Esophagus squamous epithelium (tissue), 5 donors: ENCODE measurements around the gene CISD2. TPM values are rescaled to one million over a fixed set of nuclear protein-coding genes. Genes with fewer than 3 reads are reported as not detected.
A peak's percentile ranks its signal among the peaks of the same experiment; 100 is the strongest.
"Not testable (repeated sequence)": the region's sequence is repeated elsewhere in the genome, so short reads cannot be mapped to it uniquely, and the experiment has no call there.

ENCODE experiments used
- DNase-seq: peaks from one replicate; lab custom pipeline; 2025; lab: John Stamatoyannopoulos, UW
- H3K27ac ChIP-seq, 4 donors: fragments of 200-600 bp; sonication (generic); one replicate each; pipeline ENCODE4 v1.5.1; 2016 to 2019; ENCODE audit warnings: mild to moderate bottlenecking in 1 of 4
- H3K27me3 ChIP-seq, 4 donors: fragments of 200-600 bp; sonication (generic); 1 replicate in 3 of 4; 2 replicates in 1 of 4; pipeline versions ENCODE4 v1.5.1 to v1.6.0; 2017 to 2021; ENCODE audit warnings: antibody characterized with exemption in 1 of 4
- H3K36me3 ChIP-seq, 3 donors: fragments of 200-600 bp; sonication (generic); one replicate each; pipeline ENCODE4 v1.5.1; 2016 to 2019
- H3K4me1 ChIP-seq, 3 donors: fragments of 200-600 bp; sonication (generic); one replicate each; pipeline ENCODE4 v1.5.1; 2017 to 2019
- H3K4me3 ChIP-seq, 4 donors: fragments of 200-600 bp; sonication (generic); 1 replicate in 3 of 4; 2 replicates in 1 of 4; pipeline ENCODE4 v1.5.1; 2016 to 2019; ENCODE audit warnings: mild to moderate bottlenecking in 2 of 4, moderate library complexity in 1 of 4
- H3K9me3 ChIP-seq, 3 donors: fragments of 200-600 bp; sonication (generic); one replicate each; pipeline ENCODE4 v1.5.1; 2016 to 2019
- POLR2A ChIP-seq, 4 donors: fragments of 450-650 bp; IDR thresholded peaks; one replicate each; pipeline ENCODE4 v1.6.1; 2017; ENCODE audit warnings: antibody characterized with exemption in 4 of 4, mild to moderate bottlenecking in 4 of 4, moderate library complexity in 3 of 4
- WGBS, 2 donors: methylation state at CpG; one replicate each; pipeline ENCODE4 v1.1.5; 2018; 5-methylcytosine and 5-hydroxymethylcytosine counted together
- intact Hi-C: fragments of 100-400 bp; cut with DNase I; formaldehyde crosslinking; loops from one replicate; pipeline ENCODE4 v1.15.0; 2022
- total RNA-seq, 4 donors: library from RNA; depleted of rRNA; stranded (reverse); fragments of >200 nt; gene quantifications; one replicate each; pipeline ENCODE4 v1.1.0, GENCODE V29; 2016
- TF ChIP-seq, protein P1 (sequence below), 6 experiments: fragments of 450-650 bp in 4 of 6; fragments of 200-600 bp in 2 of 6; sonication (generic) in 2 of 6; IDR thresholded peaks; one replicate each; pipeline ENCODE4 v1.5.1; 2016 to 2019; ENCODE audit warnings: antibody characterized with exemption in 6 of 6, mild to moderate bottlenecking in 4 of 6, moderate library complexity in 4 of 6
- donor health status: DM: yes; HTN: yes; CAD: no.

The CISD2 gene
- total RNA-seq, 4 donors from 2014 or later, result 5.6 to 22.4 (median 11.0) TPM

DNA sequence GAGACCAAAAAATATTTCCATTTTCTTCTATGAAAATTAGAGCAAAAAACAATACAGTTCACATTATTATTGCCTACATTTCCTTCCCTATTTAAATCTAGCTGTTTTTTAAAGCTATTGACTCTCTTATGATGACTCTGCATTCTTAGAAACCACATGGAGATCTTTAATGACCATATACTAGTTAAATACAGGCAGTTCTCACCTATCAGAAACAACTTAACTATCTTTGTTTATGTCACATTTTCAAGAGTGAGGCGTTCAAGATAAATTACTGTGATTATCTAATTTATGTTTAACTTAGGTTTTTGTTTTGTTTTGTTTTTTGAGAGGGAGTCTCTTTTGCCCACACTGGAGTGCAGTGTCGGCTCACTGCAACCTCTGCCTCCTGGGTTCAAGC is 3.0 kb downstream of the CISD2 start:
- Histone ChIP-seq H3K36me3 (peaks cover 0 to 23% (median 0%) of the 10 kb centered on the region in 3 donors), H3K27ac (no peak overlapping the region), H3K9me3 (no peaks in the 10 kb centered on the region), H3K27me3 (no peaks in the 10 kb centered on the region), H3K4me3 (no peak overlapping the region), H3K4me1 (peaks cover 5 to 30% (median 8%) of the 10 kb centered on the region in 3 donors)
- intact Hi-C loops, result no loop called here
- TF ChIP-seq, protein P1, sequence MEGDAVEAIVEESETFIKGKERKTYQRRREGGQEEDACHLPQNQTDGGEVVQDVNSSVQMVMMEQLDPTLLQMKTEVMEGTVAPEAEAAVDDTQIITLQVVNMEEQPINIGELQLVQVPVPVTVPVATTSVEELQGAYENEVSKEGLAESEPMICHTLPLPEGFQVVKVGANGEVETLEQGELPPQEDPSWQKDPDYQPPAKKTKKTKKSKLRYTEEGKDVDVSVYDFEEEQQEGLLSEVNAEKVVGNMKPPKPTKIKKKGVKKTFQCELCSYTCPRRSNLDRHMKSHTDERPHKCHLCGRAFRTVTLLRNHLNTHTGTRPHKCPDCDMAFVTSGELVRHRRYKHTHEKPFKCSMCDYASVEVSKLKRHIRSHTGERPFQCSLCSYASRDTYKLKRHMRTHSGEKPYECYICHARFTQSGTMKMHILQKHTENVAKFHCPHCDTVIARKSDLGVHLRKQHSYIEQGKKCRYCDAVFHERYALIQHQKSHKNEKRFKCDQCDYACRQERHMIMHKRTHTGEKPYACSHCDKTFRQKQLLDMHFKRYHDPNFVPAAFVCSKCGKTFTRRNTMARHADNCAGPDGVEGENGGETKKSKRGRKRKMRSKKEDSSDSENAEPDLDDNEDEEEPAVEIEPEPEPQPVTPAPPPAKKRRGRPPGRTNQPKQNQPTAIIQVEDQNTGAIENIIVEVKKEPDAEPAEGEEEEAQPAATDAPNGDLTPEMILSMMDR (IDR thresholded peaks at IDR 0.05), result no peak
- TF ChIP-seq POLR2A (IDR thresholded peaks at IDR 0.05), result no peak
- no peak for DNase-seq
- 63 to 78% methylated on average over 2 of the region's 2 CpGs for WGBS, 2 donors

DNA sequence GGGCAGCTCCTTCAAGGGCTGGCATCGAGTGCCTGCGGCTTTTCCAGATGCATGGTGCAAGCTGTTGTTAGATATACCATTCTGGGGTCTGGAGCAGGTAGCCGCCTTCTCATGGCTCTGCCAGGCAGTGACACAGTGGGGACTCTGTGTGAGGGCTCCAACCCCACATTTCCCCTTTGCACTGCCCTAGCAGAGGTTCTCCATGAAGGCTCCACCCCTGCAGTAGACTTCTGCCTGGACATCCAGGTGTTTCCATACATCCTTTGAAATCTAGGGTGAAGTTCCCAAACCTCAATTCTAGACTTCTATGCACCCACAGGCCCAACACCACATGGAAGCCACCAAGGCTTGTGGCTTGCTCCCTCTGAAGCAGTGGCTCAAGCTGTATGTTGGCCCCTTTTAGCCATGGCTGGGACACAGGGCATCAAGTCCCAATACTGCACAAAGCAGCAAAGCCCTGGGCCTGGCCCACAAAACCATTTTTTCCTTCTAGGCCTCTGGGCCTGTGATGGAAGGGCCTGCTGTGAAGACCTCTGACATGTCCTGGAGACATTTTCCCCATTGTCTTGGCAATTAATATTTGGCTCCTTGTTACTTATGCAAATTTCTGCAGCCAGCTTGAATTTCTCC is 8.8 kb downstream of the CISD2 start:
- Histone ChIP-seq H3K27ac (peak overlapping the region in 1 of 4 donors; percentile 22), H3K36me3 (peaks cover 0 to 34% (median 0%) of the 10 kb centered on the region in 3 donors)
- H3K4me3 ChIP-seq, H3K27me3 ChIP-seq, DNase-seq, H3K4me1 ChIP-seq, intact Hi-C loops, H3K9me3 ChIP-seq: not testable (repeated sequence)
- WGBS, 2 donors, result 100% methylated on average over 1 of the region's 3 CpGs; no CpG with 5 or more reads in 1 of the 2 donors

DNA sequence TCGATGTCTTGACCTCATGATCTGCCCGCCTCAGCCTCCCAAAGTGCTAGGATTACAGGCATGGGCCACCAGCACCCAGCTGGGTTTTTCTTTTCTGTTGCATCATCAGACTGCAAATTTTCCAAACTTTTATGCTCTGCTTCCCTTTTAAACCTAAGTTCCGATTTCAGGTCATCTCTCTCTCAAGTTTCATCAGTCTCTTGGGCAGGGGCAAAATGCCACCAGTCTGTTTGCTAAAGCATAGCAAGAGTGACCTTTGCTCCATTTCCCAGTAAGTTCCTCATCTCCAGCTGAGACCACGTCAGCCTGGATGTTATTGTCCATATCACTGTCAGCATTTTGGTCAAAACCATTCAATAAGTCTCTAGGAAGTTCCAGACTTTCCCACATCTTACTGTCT is 9.6 kb downstream of the CISD2 start:
- H3K9me3 ChIP-seq, H3K27me3 ChIP-seq, DNase-seq, H3K4me1 ChIP-seq, intact Hi-C loops, H3K4me3 ChIP-seq: not testable (repeated sequence)
- peak overlapping the region in 1 of 4 donors; percentile 22 for H3K27ac ChIP-seq
- H3K36me3 ChIP-seq, result peaks cover 0 to 34% (median 0%) of the 10 kb centered on the region in 3 donors
- WGBS, 2 donors, result 67 to 82% methylated on average over 4 of the region's 4 CpGs

DNA sequence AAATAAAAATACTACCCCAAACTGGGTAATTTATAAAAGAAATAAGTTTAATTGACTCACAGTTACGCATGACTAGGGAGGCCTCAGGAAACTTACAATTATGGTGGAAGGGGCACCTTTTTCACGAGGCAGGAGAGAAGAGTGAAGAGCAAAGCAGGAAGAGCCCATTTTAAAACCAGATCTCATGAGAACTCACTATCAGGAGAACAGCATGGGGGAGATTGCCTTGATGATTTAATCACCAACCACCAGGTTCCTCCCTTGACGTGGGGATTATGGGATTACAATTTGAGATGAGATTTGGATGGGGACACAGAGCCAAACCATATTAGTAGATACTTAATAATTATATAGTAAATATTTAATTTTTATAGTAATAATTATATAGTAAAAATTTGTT is 10.1 kb downstream of the CISD2 start:
- Histone ChIP-seq H3K4me3 (no peak overlapping the region), H3K27ac (no peak overlapping the region), H3K4me1 (no peaks in the 10 kb centered on the region), H3K9me3 (no peaks in the 10 kb centered on the region), H3K36me3 (peaks cover 0 to 34% (median 0%) of the 10 kb centered on the region in 3 donors), H3K27me3 (no peaks in the 10 kb centered on the region)
- intact Hi-C loops, result no loop called here
- TF ChIP-seq, protein P1 (IDR thresholded peaks at IDR 0.05), result no peak
- no peak for TF ChIP-seq POLR2A (IDR thresholded peaks at IDR 0.05)
- DNase-seq, result no peak
- WGBS, 2 donors, result 77 to 90% methylated on average over 3 of the region's 3 CpGs

DNA sequence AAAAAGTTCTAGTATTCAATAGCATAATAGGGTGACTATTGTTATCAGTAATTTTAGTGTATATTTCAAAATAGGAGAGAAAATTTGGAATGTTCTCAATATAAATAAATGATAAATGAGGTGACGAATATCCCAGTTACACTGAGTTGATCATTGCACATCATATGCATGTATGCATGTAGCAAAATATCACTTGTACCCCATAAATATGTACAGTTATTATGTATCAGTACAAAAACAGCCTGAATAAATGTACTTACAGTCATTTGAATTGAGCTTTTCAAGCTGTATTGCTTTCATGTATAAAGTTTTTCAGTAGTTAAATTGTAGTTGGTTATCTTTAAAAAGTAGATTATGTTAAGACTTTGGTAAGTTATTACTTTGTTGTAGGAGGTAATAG is 12.6 kb downstream of the CISD2 start:
- Histone ChIP-seq H3K9me3 (no peaks in the 10 kb centered on the region), H3K27ac (no peak overlapping the region), H3K4me3 (no peak overlapping the region), H3K27me3 (no peaks in the 10 kb centered on the region), H3K4me1 (no peaks in the 10 kb centered on the region), H3K36me3 (peaks cover 0 to 19% (median 0%) of the 10 kb centered on the region in 3 donors)
- 86 to 90% methylated on average over 1 of the region's 1 CpG for WGBS, 2 donors
- intact Hi-C loops, result no loop called here
- DNase-seq, result no peak
- TF ChIP-seq POLR2A (IDR thresholded peaks at IDR 0.05), result no peak
- TF ChIP-seq, protein P1 (IDR thresholded peaks at IDR 0.05), result no peak

DNA sequence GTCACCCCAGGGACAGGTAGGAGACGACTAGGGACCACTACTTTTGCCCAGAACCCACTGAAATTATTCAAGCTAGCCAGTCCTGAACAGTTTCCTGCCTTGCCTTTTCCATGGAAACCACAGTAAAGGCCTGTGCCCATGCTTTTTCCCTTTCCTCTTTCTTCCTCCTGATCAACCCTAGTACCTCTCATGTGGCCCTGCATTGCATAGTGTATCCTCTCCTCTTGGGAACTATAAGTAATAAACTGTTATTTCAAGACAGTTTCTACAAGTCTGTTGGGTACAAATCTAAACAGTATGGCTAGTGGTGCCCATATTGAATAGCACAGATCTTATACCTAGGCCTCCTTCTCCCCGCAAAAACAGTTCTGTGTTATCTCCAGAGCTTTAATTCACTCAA is 14.5 kb downstream of the CISD2 start:
- no peaks in the 10 kb centered on the region for H3K9me3 ChIP-seq
- WGBS, 2 donors, result 98 to 100% methylated on average over 2 of the region's 2 CpGs
- peaks cover 0 to 9% (median 0%) of the 10 kb centered on the region in 3 donors for H3K36me3 ChIP-seq
- no peaks in the 10 kb centered on the region for H3K4me1 ChIP-seq
- H3K27me3 ChIP-seq, result no peaks in the 10 kb centered on the region
- no peak overlapping the region for H3K4me3 ChIP-seq
- TF ChIP-seq POLR2A (IDR thresholded peaks at IDR 0.05), result no peak
- TF ChIP-seq, protein P1 (IDR thresholded peaks at IDR 0.05), result no peak
- no peak for DNase-seq
- H3K27ac ChIP-seq, result no peak overlapping the region
- intact Hi-C loops, result no loop called here

DNA sequence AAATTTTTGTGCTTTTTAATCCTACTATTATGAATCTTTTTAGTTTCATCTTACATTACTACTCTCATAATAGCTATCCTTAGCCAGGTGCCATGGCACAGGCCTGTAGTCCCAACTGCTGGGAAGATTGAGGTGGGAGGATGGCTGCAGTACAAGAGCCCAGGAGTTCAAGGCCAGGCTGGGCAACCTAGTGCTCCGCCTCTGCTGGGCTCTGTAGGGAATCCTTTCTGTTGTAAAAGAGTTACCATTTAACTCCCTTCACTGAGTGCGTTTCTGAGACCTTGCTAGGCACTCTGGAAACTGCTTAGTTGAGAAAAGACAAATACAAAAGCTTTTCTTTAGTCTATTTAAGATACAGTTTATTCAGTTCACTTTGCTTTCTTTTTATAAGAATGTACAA is 19.8 kb downstream of the CISD2 start:
- H3K36me3 ChIP-seq, H3K27me3 ChIP-seq, DNase-seq, H3K4me1 ChIP-seq, H3K4me3 ChIP-seq, H3K27ac ChIP-seq, H3K9me3 ChIP-seq, intact Hi-C loops: not testable (repeated sequence)
- WGBS, 2 donors, result 93 to 100% methylated on average over 2 of the region's 2 CpGs

DNA sequence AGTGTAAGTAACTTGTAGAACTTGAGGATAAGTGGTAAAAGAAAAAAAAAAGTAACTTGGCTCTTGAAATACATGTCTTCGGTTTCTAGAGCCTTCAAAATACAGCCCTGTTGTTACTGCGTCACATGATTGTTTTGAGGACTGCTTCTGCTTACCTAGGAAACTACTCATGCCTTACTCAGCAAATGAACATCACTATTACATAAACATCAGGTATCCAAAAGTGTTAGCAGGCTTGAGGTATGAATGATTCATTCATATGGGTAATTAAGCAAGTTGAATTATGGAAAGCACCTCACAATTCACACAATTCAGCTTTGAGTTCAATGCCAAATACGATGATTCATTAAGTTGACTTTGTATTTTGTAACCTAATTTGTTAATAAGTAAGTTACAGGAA is 21.1 kb downstream of the CISD2 start:
- H3K4me1 ChIP-seq, H3K4me3 ChIP-seq, H3K9me3 ChIP-seq, DNase-seq, H3K27me3 ChIP-seq, H3K36me3 ChIP-seq, intact Hi-C loops: not testable (repeated sequence)
- WGBS, 2 donors, result 36 to 45% methylated on average over 3 of the region's 3 CpGs
- peak overlapping the region in 1 of 4 donors; percentile 9 for H3K27ac ChIP-seq

DNA sequence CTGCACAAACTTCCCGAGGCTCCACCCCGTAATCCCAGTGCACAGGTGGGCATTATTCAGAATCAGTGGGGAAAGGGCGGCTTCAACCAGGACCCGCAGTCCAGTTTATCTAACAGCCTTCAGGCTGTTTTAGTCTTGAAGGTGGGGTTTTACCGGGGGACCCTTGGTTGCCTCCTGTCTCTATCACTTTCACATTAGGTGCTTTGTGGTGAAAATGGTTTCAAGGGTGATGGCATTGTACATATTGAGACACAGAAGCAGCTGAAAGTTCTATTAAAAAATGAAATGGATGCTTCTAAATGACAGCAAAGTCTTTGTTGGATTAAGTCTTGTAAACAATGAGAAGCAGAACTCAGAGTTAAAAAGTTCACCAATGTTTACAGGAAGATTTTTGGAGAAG is 27.8 kb downstream of the CISD2 start:
- WGBS, 2 donors, result 83 to 89% methylated on average over 5 of the region's 5 CpGs
- intact Hi-C loops, H3K4me3 ChIP-seq, H3K9me3 ChIP-seq, H3K27ac ChIP-seq, DNase-seq, H3K4me1 ChIP-seq, H3K27me3 ChIP-seq, H3K36me3 ChIP-seq: not testable (repeated sequence)
